NCI-H69 (cell line): ENCODE data around the gene GRIP1.

Experiments used
- DNase-seq: peaks from one replicate; lab custom pipeline; 2025; lab: John Stamatoyannopoulos, UW

GRIP1 gene

GRCh38 chr12:66640691-66641460 is 38.0 kb downstream of the GRIP1 start:
- no peak for DNase-seq

- DNase-seq, result peak; percentile 81
These were observed 40.2 kb downstream of the GRIP1 start for GRCh38 chr12:66638666-66639065.

GRCh38 chr12:66637699-66638301 is 41.1 kb downstream of the GRIP1 start:
- DNase-seq, result peak; percentile 11

- peak; percentile 47 for DNase-seq
These were observed 42.1 kb downstream of the GRIP1 start for GRCh38 chr12:66636771-66637170.

GRCh38 chr12:66633676-66634075 is 45.2 kb downstream of the GRIP1 start:
- no peak for DNase-seq

- peak; percentile 17 for DNase-seq
These were observed 49.6 kb downstream of the GRIP1 start for GRCh38 chr12:66629138-66629870.

GRCh38 chr12:66627988-66628317 is 50.9 kb downstream of the GRIP1 start:
- no peak for DNase-seq

- DNase-seq, result no peak
These were observed 51.4 kb downstream of the GRIP1 start for GRCh38 chr12:66627270-66627987.

GRCh38 chr12:66624806-66625205 is 54.1 kb downstream of the GRIP1 start:
- no peak for DNase-seq

GRCh38 chr12:66623455-66623854 is 55.4 kb downstream of the GRIP1 start:
- no peak for DNase-seq

GRCh38 chr12:66620688-66621087 is 58.2 kb downstream of the GRIP1 start:
- DNase-seq, result no peak

- no peak for DNase-seq
These were observed 58.9 kb downstream of the GRIP1 start for GRCh38 chr12:66620026-66620425.

- no peak for DNase-seq
These were observed 60.9 kb downstream of the GRIP1 start for GRCh38 chr12:66617991-66618390.

- peak; percentile 85 for DNase-seq
These were observed 66.6 kb downstream of the GRIP1 start for GRCh38 chr12:66612090-66612775.

GRCh38 chr12:66607147-66607546 is 71.7 kb downstream of the GRIP1 start:
- DNase-seq, result no peak

- DNase-seq, result no peak
These were observed 73.6 kb downstream of the GRIP1 start for GRCh38 chr12:66605293-66605692.

- DNase-seq, result peak; percentile 11
These were observed 74.8 kb downstream of the GRIP1 start for GRCh38 chr12:66603981-66604479.

- peak; percentile 67 for DNase-seq
These were observed 75.4 kb downstream of the GRIP1 start for GRCh38 chr12:66603461-66603860.

GRCh38 chr12:66602483-66603143 is 76.3 kb downstream of the GRIP1 start:
- peak; percentile 45 for DNase-seq

- peak; percentile 99 for DNase-seq
These were observed 78.0 kb downstream of the GRIP1 start for GRCh38 chr12:66600903-66601302.

- peak; percentile 80 for DNase-seq
These were observed 79.1 kb downstream of the GRIP1 start for GRCh38 chr12:66599816-66600215.
